Osteocyte (in vitro differentiated cells): ENCODE measurements around the gene SLC26A4. TPM values are rescaled to one million over a fixed set of nuclear protein-coding genes. Genes with fewer than 3 reads are reported as not detected.

Experiments
- DNase-seq: peaks from one replicate; pipeline ENCODE4 v3.0.0; 2021; ENCODE audit warnings: mixed read lengths; ENCODE audit not compliant: unreplicated experiment; ENCODE audit errors: extremely low spot score
- H3K27ac Mint-ChIP-seq: one replicate; pipeline ENCODE4 v1.8.0; 2021; ENCODE audit warnings: mild to moderate bottlenecking, mixed read lengths; ENCODE audit not compliant: unreplicated experiment
- H3K27me3 Mint-ChIP-seq: one replicate; pipeline ENCODE4 v1.8.0; 2021; ENCODE audit warnings: mixed read lengths; ENCODE audit not compliant: unreplicated experiment
- H3K36me3 Mint-ChIP-seq: one replicate; pipeline ENCODE4 v1.8.0; 2021; ENCODE audit warnings: mixed read lengths; ENCODE audit not compliant: unreplicated experiment
- H3K4me1 Mint-ChIP-seq: one replicate; pipeline ENCODE4 v1.8.0; 2021; ENCODE audit warnings: mixed read lengths; ENCODE audit not compliant: unreplicated experiment
- H3K4me3 Mint-ChIP-seq: one replicate; pipeline ENCODE4 v1.8.0; 2021; ENCODE audit warnings: mild to moderate bottlenecking, moderate library complexity, mixed read lengths; ENCODE audit not compliant: unreplicated experiment
- H3K9me3 Mint-ChIP-seq: one replicate; pipeline ENCODE4 v1.8.0; 2021; ENCODE audit warnings: mixed read lengths; ENCODE audit not compliant: unreplicated experiment
- CTCF ChIP-seq: fragments of 200-600 bp; sonication (generic); IDR thresholded peaks from 2 replicates; pipeline ENCODE4 v1.5.0; 2021; ENCODE audit warnings: antibody characterized with exemption, mild to moderate bottlenecking, moderate library complexity
- long read RNA-seq: library from polyadenylated mRNA; unstranded; transcript quantifications from one replicate; pipeline ENCODE4 v2.0.0, GENCODE V29; 2021
- total RNA-seq: library from RNA; stranded (reverse); gene quantifications from 2 replicates; pipeline ENCODE4 v1.2.1, GENCODE V29; 2021

SLC26A4 gene
- total RNA-seq = 0.37 and 0.51 TPM in 2 replicates
- long read RNA-seq, partial matches to known transcripts = 0 of 1 reads
- long read RNA-seq, other reads (novel, unspliced or antisense) = 1 of 1 reads

- peak within 1 kb of the TSS; percentile 83 for H3K4me3 Mint-ChIP-seq
- H3K36me3 Mint-ChIP-seq = no peaks in the 10 kb centered on the region
- no peak within 1 kb of the TSS for H3K27ac Mint-ChIP-seq
- TF ChIP-seq CTCF = no peak
- no peak for DNase-seq
- H3K4me1 Mint-ChIP-seq = peaks cover 9% of the 10 kb centered on the region
- H3K9me3 Mint-ChIP-seq = no peaks in the 10 kb centered on the region
- H3K27me3 Mint-ChIP-seq = peaks cover 77% of the 10 kb centered on the region
Observed at GRCh38 chr7:107660381-107661080, at the start of gene SLC26A4. TSS of gene SLC26A4 (plus strand) at chr7:107660828. CDS start at chr7:107661642, 814 bp downstream.

GRCh38 chr7:107613439-107613838, 47.2 kb upstream of the SLC26A4 start:
- no peak overlapping the region for H3K4me3 Mint-ChIP-seq
- no peak overlapping the region for H3K27ac Mint-ChIP-seq
- no peaks in the 10 kb centered on the region for H3K27me3 Mint-ChIP-seq
- H3K9me3 Mint-ChIP-seq = no peaks in the 10 kb centered on the region
- peaks cover 2% of the 10 kb centered on the region for H3K4me1 Mint-ChIP-seq
- DNase-seq = no peak
- peaks cover 38% of the 10 kb centered on the region for H3K36me3 Mint-ChIP-seq
- TF ChIP-seq CTCF = no peak

- H3K36me3 Mint-ChIP-seq = peaks cover 37% of the 10 kb centered on the region
- H3K4me3 Mint-ChIP-seq = no peak overlapping the region
- TF ChIP-seq CTCF = no peak
- no peaks in the 10 kb centered on the region for H3K27me3 Mint-ChIP-seq
- no peaks in the 10 kb centered on the region for H3K9me3 Mint-ChIP-seq
- no peak overlapping the region for H3K27ac Mint-ChIP-seq
- peaks cover 2% of the 10 kb centered on the region for H3K4me1 Mint-ChIP-seq
- DNase-seq = no peak
Observed at GRCh38 chr7:107613948-107614347, 46.7 kb upstream of the SLC26A4 start.

- no peak for DNase-seq
- H3K4me1 Mint-ChIP-seq = peaks cover 2% of the 10 kb centered on the region
Observed at GRCh38 chr7:107614425-107614824, 46.2 kb upstream of the SLC26A4 start.

More at GRCh38 chr7:107614425-107614824, 46.2 kb upstream of the SLC26A4 start:
- H3K9me3 Mint-ChIP-seq = no peaks in the 10 kb centered on the region
- H3K27me3 Mint-ChIP-seq = no peaks in the 10 kb centered on the region
- H3K27ac Mint-ChIP-seq = no peak overlapping the region
- H3K36me3 Mint-ChIP-seq = peaks cover 37% of the 10 kb centered on the region
- H3K4me3 Mint-ChIP-seq = no peak overlapping the region
- TF ChIP-seq CTCF = no peak
